GM13977 (cell line): ENCODE results near the gene SENP8.
"Not testable (repeated sequence)": the region's sequence is repeated elsewhere in the genome, so short reads cannot be mapped to it uniquely, and the experiment has no call there.

Experiments
- DNase-seq: peaks from one replicate; pipeline ENCODE4 v3.0.0; 2012; ENCODE audit warnings: low spot score
- in situ Hi-C: fragments of 300-500 bp; cut with MboI; formaldehyde crosslinking; loops from one replicate; pipeline ENCODE4 v1.12.0; 2022; ENCODE audit warnings: low sequenced_read_pairs, low pct_unique_long_range_greater_than_20kb, mixed read lengths, inconsistent platforms; ENCODE audit not compliant: unreplicated experiment
- TF ChIP-seq, protein P1 (sequence below): IDR thresholded peaks from 2 replicates; pipeline ENCODE4 v1.5.1; 2012; ENCODE audit warnings: mild to moderate bottlenecking, control low read depth; ENCODE audit not compliant: insufficient read depth; ENCODE audit errors: extremely low read depth, missing control alignments

Gene SENP8

DNA sequence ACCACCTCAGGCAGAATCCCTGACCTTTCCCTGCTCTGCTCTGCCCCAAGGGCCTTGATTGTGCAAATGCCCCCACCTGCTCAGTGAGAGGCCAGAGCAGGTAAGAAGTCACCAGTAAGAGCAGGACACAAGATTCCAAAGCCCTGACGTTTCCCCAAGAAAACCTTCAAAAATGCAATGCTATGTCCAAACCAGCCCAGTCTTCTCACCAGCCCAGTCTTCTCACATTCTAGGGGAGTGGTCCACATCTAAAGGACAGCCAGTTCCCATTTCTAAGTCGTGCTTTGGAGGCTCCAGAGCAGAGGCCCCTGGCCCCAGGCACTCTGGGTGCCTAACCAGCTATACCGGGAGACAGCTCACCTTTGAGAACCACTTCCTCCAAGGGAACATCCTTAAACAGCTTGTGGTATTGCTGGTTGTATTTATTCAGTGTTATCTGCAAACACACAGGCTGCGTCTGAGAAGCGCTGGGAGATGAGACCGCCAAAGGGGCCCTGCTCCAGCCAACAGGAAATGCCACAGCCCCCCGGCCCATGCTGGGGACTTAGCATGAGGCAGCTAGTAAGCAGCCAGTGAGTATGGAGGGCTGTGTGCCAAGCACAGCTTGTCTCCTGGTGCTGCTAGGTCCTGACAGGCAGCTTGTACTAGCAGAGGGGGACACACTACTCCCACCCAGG lies 50.1 kb downstream of the SENP8 start:
- no peak for DNase-seq
- in situ Hi-C loops, result no loop called here
- TF ChIP-seq, protein P1, sequence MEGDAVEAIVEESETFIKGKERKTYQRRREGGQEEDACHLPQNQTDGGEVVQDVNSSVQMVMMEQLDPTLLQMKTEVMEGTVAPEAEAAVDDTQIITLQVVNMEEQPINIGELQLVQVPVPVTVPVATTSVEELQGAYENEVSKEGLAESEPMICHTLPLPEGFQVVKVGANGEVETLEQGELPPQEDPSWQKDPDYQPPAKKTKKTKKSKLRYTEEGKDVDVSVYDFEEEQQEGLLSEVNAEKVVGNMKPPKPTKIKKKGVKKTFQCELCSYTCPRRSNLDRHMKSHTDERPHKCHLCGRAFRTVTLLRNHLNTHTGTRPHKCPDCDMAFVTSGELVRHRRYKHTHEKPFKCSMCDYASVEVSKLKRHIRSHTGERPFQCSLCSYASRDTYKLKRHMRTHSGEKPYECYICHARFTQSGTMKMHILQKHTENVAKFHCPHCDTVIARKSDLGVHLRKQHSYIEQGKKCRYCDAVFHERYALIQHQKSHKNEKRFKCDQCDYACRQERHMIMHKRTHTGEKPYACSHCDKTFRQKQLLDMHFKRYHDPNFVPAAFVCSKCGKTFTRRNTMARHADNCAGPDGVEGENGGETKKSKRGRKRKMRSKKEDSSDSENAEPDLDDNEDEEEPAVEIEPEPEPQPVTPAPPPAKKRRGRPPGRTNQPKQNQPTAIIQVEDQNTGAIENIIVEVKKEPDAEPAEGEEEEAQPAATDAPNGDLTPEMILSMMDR, result no peak

DNA sequence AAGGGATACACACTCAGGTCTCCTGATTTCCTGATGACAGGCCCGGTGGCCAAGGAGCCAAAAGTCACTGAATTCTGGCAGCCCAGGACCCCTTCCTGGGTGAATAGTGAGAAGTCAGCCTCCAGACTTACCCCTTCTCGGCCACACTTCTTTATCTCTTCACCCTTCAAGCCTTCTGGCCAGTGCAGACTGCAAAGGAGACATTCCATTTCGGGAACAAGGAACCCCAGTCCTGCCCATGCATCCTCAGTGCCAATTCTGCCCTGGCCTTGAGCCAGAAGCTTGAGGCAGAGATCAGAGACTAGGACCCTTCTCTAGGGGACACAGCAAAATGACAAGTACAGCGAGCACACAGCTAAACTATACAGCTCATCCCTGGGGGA lies 50.6 kb downstream of the SENP8 start:
- TF ChIP-seq, protein P1, result no peak
- DNase-seq, result no peak
- in situ Hi-C loops, result no loop called here

DNA sequence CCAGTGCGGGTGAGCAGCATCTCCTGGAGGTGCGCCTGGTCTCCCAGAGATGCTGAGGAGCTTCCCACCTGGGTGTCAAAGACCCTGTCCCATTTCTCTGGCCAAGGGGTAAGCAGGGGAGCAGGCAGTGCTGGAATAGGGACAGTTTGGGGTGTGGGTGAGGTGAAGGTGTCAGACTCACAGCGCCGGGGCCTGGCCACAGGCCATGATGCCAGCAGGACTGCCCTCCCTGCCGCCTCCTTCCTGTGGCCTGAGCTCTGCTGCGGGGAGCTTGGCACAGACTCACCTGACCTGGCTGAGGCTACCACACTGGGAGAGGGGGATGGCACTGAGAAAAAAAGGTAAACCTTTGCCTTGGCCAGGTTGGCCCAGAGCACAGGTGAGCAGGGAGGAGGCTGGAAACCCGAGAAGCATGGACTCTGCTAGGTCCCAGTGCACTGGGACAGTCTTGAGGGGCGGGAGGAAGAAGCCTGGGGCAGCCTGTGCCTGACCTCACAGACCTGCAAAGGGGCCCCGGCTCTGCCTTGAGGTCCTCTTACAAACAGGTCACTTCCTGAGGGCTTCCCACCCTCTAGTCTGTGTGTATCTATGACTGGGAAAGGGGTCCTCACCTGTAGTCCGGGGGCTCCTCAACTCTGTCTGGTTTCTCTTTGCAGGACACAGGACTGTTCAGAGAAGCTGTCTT lies 51.2 kb downstream of the SENP8 start:
- TF ChIP-seq, protein P1, result no peak
- no peak for DNase-seq
- in situ Hi-C loops, result no loop called here

DNA sequence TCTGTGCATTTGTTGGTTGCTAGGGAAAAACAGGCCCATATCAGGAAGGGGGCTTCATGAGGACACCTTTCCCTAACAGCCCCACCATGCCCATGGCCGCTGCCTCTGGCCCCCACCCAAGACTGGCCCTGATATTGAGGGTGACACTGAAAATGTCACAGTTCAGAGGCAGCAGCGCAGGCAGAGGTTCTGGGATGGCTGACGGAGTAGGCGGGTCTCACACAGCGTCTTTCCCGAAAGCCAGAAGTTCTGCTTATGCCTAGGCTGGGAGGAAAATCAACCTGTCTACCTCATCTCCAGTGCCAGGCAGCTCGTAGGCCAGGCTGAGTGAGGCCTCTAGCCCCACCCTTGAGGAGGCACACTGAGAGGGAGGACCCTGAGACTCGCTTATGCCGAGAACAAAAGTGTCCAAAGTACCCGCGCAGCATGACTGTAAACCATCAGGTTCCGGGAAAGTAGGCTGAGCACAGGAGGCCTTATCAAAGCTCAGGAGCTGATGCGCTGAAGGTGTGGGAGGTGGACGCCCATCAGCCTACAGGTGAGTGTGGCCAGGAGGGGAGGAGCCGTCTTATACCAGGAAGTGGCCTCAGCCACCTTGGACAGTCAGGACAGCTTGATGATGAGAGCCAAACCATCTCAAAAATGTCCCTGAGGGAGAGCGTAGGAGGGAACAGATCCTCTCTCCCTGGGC lies 51.9 kb downstream of the SENP8 start:
- in situ Hi-C loops, result no loop called here
- DNase-seq, result no peak
- TF ChIP-seq, protein P1, result no peak

DNA sequence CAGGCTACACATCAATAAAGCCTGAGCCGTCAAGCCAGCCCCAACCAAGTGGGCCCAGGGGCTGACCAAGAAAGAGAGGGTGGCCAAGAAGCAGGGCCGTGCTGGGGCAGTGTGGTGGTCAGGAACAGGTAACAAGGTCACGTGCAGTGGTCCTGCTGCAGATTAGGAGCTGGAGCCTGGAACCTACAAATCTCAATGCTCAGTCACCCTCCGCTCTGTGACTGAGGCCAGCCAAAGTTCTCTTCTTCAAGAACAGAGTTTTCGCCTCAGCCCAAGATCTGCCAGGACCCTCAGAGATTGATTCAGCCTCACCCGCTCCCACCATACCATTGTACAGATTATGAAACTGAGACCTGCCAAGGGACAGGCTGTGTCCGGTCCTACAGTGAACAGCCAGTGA lies 52.5 kb downstream of the SENP8 start:
- TF ChIP-seq, protein P1, result no peak
- in situ Hi-C loops, result no loop called here
- DNase-seq, result no peak

DNA sequence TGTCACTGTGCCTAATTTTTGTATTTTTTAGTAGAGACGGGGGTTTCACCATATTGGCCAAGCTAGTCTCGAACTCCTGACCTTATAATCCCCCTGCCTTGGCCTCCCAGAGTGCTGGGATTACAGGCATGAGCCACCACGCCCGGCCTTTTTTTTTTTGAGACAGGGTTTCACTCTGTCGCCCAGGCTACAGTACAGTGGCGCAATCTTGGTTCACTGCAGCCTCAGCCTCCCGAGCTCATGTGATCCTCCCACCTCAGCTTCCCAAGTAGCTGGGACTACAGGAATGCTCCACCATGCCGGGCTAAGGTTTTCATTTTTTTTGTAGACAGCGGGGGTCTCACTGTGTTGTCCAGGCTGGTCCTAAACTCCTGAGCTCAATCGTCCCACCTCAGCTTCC lies 53.8 kb downstream of the SENP8 start:
- in situ Hi-C loops, DNase-seq: not testable (repeated sequence)

DNA sequence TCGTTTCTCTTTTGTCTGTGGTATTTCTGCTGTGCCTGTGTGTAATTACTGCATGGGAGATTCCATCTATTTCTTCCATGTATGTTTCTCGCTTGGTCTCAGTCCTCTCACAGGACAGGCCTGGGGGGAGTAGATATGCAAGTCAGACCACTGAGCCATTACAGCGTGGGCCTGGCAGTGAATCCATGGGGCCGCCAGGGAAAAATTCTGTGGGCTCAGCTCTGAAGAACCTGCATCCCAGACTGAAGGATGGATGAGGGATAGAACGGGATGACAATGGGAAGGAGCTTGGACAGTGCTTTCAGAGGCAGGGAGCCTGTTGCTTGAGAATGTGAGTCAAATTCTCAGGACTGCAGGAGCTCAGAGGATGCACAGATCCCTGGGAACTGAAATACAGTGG lies 54.6 kb downstream of the SENP8 start:
- in situ Hi-C loops, result no loop called here
- TF ChIP-seq, protein P1, result no peak
- DNase-seq, result no peak
